Stimulated activated CD4-positive, alpha-beta T cell treated with anti-CD3 and anti-CD28 coated beads, Interleukin-1b, Interleukin-23, amount 100 ng/mL, for 4 hours (primary cell): ENCODE results near the gene MTNR1A.
"Not testable (repeated sequence)": the region's sequence is repeated elsewhere in the genome, so short reads cannot be mapped to it uniquely, and the experiment has no call there.

Source experiments
- DNase-seq, 2 donors: peaks; one replicate each; pipeline ENCODE4 v3.0.0-alpha.2; 2020; ENCODE audit warnings: low read depth in 2 of 2

The MTNR1A gene

GRCh38 chr4:186561748-186562147 is 6.4 kb upstream of the MTNR1A start:
- DNase-seq, result no peak

DNA sequence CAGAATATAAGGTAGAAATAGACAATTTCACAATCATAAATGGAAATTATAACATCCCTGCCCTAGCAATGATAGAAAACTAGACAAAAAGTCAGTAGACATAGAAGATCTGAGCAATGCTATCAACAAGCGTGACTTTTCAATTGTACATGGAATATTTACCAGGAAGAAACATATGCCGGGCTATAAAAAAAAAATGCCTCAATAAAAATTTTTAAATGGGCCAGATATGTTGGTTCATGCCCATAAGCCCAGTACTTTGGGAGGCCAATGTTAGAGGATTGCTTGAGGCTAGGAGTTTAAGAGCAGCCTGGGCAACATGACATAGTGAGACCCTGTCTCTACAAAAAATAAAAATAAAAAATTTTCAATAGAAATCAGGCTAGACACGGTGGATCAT is 5.3 kb upstream of the MTNR1A start:
- no peak for DNase-seq

DNA sequence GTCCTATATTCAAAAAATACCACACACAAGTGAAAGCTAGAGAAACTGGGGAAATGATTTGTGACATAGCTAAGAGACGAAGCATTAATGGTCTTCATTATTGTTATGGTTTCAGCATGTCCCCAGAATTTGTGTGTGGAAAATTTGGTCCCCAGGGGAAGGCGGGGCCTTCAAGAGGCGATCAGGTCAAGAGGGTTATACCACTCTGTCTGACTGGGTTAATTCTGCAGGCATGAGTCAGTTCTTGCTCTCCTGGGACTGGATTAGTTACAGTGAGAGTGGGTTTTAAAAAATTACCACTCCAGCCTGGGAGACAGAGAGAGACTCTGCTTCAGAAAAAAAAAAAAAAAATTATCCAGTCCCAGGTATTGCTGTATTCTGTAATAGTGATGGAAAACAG is 2.1 kb upstream of the MTNR1A start:
- no peak for DNase-seq

- DNase-seq, result no peak
Observed at GRCh38 chr4:186557061-186557460, 1.7 kb upstream of the MTNR1A start.

- no peak for DNase-seq
Observed at GRCh38 chr4:186554539-186554913, 841 bp downstream of the MTNR1A start.

DNA sequence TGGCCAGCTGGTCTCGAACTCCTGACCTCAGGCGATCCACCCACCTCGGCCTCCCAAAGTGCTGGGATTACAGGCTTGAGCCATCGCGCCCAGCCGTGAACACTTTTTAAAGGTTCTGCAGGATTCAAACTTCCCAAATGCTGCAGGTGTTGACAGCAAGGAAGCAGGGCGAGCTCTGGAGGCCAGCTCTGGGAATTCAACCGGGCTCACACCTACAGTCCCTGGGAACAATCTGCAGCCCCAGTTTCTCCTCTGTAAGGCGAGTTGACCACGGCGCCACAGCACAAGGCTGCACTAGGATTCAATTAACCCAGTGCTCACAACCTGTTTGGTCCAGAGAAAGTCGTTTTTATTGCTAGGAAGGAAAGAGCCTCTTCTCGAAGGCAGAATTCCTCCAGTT is 1.6 kb downstream of the MTNR1A start:
- DNase-seq, result no peak

GRCh38 chr4:186551849-186552248 is 3.5 kb downstream of the MTNR1A start:
- DNase-seq, result no peak

DNA sequence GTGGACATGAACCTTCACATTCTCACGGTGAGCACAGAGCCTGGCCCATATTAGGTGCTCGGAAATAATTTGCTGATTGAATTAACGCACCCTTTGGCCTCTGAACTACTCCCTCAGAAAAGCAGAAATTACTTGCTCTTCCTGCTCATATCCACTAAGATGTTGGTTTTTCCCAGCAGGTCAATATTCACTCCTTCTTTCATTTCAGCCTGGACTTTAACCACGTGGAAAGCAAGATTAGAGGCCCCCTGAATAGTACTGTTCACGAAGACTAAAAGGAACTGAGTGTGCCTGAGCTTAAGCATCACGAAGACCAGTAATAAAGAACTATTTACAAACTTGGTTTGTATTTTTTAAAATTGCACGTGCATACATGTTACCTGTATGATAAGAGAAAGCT is 9.9 kb downstream of the MTNR1A start:
- DNase-seq, result no peak

DNA sequence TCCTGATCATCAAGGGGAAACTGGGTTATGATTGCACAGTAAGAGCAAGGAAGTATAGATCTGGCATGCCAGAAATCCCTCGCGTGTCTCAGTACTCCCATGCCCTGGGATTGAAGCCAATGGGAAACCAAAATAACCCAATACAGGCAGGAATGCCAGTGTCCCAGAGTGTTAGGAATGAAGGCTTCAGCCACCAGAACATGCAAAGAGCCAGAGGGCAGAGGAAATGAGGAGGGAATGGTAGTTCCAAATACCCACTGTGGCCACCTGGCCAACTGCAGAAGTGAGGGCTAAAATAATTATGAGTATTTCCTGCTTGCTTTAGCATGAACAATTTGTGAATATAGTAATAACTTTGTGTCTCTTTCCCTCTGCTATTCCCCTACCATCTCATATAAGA is 12.2 kb downstream of the MTNR1A start:
- no peak for DNase-seq

DNA sequence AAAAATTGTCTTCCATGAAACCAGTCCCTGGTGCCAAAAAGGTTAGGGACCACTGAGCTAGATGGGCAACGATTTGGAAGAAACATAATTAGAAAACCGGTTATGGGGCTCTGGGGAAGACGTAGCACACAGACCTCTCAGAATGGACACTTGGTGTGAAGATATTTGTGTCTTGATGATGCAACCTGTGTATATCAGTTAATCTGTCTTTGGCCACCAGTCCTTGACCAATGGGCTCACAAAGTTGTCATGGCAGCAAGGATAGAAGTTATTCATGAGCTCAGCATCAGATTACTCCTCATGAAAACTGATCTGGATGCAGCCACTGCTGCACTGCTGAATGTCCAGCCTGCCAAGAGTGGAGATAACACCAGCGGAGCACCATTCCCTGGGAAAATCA is 13.6 kb downstream of the MTNR1A start:
- no peak for DNase-seq

- no peak for DNase-seq
Observed at GRCh38 chr4:186537843-186538521, 17.4 kb downstream of the MTNR1A start.

DNA sequence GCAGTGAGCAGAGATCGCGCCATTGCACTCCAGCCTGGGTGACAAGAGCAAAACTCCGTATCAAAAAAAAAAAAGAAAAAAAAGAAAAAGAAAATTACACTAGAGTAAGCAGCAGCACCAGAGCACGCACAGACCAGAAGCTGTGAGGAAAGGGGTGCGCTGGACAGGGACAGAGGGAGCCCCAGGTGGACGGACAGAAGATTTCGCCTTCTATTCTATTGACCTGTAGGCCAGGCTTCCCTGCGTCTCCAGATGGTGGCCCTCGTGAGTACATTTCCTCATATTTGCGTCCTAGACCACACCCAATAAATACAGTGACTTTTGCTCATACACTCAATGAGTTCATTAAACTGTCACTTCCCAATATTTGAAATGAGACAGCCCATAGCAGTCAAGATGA is 19.1 kb downstream of the MTNR1A start:
- DNase-seq, result no peak

GRCh38 chr4:186534056-186534455 is 21.3 kb downstream of the MTNR1A start:
- no peak for DNase-seq

DNA sequence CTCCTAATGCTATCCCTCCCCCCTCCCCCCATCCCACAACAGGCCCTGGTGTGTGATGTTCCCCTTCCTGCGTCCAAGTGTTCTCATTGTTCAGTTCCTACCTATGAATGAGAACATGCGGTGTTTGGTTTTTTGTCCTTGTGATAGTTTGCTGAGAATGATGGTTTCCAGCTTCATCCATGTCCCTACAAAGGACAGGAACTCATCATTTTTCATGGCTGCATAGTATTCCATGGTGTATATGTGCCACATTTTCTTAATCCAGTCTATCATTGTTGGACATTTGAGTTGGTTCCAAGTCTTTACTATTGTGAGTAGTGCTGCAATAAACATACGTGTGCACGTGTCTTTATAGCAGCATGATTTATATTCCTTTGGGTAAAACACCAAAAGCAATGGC is 31.4 kb downstream of the MTNR1A start:
- not testable (repeated sequence) for DNase-seq

DNA sequence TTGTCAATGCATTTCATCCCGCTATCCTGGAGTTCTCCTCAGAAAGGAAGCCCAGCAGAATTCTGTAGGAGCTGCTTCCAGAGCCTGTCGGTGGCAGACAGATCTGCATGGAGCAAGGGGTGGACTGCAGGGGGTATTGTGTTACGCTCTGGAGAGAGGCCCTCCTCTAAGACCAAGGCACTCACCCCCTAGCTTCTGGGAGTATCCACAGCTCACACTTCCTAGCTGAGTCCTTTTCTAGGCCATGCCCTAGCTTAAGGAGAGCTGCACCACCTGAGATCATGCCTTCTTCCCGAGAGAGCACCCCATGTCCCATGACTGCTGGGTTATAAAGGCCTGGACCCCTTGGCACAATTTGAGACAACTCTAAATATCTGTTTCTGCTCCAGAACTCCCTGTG is 39.1 kb downstream of the MTNR1A start:
- DNase-seq, result no peak

- DNase-seq, result no peak
Observed at GRCh38 chr4:186514271-186514950, 41.0 kb downstream of the MTNR1A start.

DNA sequence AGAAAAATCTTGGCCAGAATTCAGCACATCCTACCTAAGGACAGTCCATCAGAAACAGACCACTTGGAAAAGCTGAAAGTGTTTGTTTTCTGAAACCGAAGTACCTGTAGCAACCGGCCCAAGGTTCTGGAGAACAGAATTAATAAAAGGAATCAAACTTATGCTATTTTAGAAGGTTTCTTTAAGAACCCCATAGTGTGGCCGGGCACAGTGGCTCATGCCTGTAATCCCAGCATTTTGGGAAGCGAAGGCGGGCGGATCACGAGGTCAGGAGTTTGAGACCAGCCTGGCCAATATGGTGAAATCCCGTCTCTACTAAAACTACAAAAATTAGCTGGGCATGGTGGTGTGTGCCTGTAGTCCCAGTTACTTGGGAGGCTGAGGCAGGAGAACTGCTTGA is 50.6 kb downstream of the MTNR1A start:
- DNase-seq, result not testable (repeated sequence)

DNA sequence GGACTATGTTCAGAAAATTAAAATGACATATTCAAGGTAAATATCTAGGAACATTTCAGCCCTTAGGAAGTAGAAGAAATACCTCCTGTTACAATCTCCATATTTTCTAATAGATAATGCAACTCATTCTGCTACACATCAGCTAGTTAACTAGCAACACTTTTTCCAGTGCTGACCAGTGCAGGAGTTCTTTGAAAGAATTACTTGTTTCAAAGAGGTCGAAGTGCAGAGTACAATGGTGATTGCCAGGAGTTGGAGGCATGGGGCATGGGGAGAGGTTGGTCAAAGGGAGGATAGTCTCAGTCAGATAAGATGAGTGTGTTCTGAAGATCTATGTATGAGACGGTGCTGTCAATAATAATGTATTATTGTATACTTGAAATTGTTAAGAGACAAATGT is 53.1 kb downstream of the MTNR1A start:
- no peak for DNase-seq

DNA sequence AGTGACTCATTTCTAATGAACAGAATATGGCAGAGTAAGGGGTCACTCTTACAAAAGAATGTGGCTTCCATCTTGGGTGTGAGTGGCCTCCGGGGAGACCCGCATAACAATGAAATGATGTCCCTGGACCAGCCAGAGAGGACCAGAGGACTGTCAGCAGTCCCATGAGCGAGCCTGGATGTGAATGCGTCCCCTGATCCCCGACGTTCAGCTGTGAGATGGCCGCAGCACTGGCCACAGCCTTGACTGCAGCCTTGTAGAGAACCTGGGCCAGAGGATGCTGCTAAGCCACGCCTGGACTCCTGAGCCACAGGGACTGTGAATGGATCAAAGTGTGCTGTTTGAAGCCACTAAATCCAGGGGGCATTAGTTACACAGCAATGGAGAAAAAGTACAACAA is 53.8 kb downstream of the MTNR1A start:
- DNase-seq, result no peak

DNA sequence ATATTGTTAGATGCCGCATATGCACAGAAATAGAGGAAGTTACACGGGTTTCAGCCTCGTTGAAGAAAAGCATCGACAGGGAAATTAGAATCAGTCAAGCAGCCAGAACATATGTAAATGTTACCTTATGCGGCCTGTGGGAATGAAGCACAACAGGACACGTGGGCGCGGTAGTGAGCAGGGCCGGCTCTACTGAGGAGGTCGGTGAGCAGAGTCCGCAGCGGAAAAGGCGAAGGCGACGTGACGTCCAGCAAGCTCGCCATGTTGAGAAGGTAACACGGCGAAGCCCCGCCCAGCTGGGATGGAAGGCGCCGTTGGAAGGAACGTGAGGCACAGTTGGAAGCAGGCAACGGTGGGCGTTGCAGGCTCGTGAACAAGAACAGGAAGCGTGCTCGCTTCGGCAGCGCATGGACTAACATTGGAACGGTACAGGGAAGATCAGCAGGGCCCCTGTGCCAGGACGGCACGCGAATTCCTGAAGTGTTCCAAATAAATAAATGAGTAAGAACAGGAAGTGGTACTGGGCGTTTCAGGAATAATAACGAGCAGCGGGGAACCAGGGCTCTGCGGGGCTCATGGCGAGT is 54.6 kb downstream of the MTNR1A start:
- no peak for DNase-seq

DNA sequence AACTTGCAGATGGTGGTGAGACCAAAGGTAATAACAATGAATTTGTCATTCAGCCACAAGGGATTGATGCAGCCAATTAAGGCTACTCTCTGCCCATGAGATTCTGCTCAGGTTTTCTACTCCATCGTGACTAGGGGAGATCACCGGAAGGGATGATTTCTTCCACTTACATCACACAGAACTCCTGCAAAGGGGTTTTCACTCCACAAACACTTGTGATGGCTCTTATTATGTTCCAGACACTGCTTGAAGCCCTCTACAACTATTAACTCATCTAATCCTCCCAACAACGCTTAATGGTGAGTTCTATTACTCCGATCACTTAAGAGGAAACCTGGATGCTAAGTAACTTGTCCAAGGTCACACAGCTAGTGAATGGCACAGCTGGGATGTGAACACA is 55.9 kb downstream of the MTNR1A start:
- no peak for DNase-seq

DNA sequence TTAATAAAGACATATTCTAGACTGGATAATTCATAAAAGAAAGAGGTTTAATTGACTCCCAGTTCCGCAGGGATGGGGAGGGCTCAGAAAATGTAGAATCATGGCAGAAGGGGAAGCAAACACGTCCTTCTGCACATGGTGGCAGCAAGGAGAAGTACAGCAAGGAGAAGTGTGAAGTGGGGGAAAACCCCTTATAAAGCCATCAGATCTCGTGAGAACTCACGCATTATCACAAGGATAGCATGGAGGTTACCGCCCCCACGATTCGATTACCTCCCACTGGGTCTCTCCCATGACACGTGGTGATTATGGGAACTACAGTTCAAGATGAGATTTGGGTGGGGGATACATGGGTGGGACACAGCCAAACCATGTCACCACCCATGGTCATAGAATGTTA is 58.3 kb downstream of the MTNR1A start:
- DNase-seq, result no peak

DNA sequence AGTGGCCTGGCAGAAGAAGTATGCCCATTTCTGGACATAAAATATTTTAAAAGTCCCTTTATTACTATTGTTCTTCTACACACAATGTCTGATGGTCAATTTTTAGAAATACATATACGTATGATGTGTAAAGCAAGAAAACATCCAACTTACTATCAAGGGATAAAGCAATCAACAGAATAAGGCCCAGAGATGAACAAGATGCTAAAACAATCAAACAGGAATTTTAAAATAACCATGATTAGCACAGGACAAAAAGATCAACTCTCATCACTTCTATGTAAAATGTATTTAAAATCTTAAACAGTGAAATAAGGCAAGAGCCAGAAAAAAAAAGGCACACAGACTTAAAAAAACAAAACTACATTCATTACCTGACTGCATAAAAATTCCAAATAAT is 60.9 kb downstream of the MTNR1A start:
- DNase-seq, result no peak

DNA sequence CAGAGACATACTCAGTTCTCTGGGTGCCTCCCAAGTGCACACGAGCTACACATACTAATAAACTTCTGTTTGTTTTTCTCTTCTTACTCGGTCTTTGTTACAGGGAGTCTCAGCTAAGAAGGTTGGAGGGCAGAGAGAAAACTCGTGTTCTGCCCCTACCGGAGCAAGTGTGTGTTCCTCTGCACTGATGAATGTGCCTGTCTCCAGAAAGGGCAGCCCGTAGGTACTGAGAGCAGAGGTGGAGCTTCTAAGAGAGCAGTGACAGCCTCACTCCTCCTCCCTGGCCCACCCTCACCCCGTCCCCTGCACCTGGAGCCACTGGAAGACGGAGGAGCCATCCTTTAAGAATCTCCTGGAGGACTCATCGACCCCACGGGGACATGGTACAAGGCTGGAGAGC is 67.6 kb downstream of the MTNR1A start:
- no peak for DNase-seq
